ENCODE data around the gene COPG1.

GRCh38 chr3:129278966-129279906 lies 29.8 kb downstream of the COPG1 start:
- TF ChIP-seq, protein P1, sequence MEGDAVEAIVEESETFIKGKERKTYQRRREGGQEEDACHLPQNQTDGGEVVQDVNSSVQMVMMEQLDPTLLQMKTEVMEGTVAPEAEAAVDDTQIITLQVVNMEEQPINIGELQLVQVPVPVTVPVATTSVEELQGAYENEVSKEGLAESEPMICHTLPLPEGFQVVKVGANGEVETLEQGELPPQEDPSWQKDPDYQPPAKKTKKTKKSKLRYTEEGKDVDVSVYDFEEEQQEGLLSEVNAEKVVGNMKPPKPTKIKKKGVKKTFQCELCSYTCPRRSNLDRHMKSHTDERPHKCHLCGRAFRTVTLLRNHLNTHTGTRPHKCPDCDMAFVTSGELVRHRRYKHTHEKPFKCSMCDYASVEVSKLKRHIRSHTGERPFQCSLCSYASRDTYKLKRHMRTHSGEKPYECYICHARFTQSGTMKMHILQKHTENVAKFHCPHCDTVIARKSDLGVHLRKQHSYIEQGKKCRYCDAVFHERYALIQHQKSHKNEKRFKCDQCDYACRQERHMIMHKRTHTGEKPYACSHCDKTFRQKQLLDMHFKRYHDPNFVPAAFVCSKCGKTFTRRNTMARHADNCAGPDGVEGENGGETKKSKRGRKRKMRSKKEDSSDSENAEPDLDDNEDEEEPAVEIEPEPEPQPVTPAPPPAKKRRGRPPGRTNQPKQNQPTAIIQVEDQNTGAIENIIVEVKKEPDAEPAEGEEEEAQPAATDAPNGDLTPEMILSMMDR (IDR thresholded peaks at IDR 0.05): no peak
- peak in 1 of 2 donors; percentile 57 for TF ChIP-seq POLR2A (IDR thresholded peaks at IDR 0.05)

Measured in uterus (tissue), 2 donors.